NCI-H187 treated with DMSO at 0.1 percent for 48 hours (cell line): Measurements from ENCODE around the gene GABRD.

Experiments
- DNase-seq: peaks from one replicate; lab custom pipeline; 2025; lab: John Stamatoyannopoulos, UW

GABRD gene

DNA sequence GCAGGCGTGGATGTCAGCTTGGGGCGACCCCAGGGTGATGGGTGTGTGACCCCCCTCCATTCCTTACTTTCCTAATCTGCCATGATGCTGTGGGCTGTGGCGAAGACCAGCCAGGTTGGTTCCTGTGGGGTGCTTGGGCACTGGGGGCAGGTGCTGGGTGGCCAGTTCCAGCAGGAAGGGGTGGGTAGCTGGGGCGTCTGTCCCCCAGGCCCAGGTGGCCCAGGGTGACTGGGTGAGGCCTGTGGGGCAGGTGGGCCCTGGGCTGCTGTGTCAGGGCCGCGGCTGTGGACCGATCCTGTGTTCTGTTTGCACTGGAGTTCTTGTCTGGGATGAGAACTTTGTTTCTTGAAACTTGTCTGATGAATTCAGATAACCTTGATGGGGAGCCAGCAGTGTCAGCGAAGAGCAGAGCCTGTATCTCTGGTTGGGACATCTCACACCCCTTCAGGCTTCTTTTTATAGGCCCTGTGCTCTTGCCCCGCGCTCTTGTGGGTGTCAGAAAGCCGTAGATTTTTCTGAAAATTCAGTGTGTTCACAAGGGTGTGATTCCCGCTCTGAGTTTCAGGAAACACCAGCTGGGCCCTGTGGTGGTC is 34.7 kb downstream of the GABRD start:
- DNase-seq = no peak

DNA sequence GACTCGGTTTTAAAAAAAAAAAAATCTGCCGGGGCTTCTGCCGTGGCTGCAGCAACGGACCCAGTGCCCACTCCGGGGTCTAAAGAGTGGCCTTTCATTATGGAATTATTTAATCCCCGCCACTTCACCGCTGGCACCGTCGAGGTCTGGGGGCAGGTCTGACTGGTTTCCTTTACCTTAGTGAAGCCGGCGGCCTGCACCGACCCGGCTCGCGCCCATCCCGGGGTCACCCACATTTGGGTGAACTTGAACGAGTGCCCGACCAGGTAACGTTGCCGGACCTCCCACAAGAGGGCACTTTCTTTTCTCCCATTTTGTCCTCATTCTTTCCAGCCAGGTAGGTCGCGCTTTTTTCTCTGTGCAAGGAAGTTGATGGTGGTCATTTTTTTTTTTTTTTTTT is 35.4 kb downstream of the GABRD start:
- DNase-seq = no peak

DNA sequence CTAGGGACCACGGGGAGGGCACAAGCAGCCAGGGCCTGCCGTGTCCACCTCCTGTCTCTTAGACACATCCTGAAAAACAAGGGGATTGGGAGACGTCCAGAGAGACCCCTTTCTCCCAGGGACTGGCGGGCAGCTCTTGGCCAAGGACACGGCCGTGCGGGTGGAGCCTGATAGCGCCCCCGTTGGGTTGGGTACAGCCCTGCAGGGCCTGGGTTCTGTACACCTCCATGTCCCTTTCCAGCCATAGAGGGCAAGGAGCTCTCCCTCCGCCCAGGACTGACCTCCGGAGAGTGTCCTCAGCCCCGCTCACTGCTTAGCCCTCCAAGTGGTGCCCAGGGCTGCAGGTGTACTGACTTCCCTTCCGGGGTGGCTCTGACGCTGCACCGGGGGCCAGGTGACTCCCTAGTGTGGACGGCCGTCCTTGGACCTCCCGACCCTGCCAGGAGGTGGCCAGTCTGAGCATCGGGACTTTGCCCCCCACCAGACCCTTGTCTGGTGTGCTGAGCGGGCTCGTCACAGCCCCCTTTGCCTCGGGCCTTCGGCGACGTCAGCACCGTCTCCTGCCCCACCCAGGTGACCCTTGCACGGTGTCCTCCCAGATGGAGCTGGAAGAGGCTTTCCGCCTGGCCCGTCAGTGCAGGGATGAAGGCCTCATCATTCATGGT is 36.9 kb downstream of the GABRD start:
- no peak for DNase-seq

DNA sequence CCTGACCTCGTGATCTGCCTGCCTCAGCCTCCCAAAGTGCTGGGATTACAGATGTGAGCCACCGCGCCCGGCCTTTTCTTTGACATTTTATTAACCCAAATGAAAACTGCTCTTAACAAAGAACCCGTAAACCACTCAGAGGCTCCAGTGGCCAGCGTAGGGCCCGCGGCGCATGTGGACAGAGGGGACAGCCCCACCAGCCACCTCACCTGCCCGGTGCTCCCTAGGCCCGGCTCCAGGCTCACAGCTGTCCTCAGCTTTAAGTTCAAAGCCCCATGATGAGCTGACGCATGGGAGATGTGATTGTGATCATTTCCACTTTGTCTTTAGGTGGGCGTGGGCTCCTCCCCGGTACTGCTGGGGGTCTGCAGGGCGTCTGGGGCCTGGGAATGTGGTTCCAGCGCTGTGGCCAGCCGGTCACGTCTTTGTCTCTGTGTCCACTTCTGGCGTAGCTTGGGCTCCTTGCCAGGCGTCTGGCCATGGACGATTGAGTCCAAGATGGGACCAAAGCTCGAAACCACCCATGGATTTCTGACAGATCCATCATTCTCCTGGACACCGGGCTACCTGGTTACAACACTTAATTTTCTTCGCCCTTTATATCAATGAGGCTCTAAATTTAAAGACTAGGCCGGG is 37.9 kb downstream of the GABRD start:
- DNase-seq = no peak

DNA sequence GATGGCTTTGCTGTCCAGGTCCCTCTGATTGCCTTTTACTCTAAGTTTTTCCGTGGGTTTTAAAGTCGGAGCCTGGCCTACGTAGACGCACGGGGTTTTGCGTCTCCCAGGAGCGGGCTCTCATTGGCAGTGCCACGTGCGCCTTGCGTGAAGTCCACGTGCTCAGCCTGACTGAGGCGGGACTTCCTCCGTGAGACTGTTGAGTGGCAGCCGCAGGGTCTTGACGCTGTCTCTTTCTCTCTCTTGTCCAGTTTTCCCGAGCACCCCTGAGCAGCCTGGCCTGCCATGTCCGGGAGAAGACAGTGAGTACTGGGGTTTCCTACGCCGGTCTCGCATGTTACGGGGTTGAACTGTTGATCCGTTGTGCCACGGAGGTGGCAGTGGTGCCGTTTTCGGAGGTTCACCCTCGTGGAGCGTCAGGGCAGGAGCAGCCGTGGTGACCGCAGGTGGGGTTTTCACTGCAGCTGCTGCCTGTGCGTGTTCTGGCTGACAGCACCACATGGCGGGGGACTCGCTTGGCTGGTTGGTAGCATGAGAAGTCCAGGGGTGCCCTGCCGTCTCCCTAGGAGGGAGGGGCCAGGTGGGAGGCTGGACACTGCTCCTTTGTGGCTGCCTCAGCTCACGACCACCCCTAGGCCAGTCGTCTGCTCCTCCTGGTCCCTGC is 40.3 kb downstream of the GABRD start:
- DNase-seq = no peak

DNA sequence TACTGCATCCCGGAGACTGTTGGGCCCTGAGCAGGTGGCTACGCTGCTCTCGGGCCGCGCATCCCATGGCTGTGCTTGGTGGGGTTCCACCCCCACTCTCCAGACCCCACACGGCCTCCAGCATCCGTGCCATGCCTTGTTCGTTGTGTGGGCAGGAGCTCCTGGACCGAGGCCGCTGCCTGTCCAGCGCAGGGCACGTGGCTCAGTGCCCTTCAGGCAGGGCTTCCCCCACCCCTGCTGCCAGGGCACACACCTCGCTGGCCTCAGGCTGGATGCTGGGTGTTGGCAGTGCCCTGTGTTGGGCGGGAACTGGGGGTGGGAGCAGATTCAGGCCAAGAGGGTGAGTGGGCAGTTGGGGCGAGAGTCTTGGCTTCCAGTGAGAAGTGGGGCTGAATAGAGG is 40.9 kb downstream of the GABRD start:
- no peak for DNase-seq

DNA sequence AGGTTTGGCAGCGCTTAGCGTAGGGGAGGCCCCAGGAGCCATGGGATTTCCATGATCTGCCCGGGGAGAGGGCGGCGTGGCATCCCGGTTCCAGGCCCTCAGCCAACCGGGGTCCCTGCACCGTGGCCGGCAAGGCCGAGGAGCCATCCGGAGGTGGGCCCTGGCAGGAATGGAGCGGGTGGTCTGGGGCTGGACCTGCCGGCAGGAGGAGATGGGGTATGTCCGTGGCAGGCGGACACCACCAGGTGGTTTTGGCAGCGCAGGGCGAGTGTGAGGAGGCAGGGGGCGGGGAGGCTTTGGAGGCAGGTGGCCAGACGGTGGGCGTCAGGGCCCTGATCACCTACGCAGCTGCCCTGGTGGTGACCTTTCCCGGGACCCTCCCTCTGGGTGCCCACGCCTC is 41.4 kb downstream of the GABRD start:
- DNase-seq = no peak

DNA sequence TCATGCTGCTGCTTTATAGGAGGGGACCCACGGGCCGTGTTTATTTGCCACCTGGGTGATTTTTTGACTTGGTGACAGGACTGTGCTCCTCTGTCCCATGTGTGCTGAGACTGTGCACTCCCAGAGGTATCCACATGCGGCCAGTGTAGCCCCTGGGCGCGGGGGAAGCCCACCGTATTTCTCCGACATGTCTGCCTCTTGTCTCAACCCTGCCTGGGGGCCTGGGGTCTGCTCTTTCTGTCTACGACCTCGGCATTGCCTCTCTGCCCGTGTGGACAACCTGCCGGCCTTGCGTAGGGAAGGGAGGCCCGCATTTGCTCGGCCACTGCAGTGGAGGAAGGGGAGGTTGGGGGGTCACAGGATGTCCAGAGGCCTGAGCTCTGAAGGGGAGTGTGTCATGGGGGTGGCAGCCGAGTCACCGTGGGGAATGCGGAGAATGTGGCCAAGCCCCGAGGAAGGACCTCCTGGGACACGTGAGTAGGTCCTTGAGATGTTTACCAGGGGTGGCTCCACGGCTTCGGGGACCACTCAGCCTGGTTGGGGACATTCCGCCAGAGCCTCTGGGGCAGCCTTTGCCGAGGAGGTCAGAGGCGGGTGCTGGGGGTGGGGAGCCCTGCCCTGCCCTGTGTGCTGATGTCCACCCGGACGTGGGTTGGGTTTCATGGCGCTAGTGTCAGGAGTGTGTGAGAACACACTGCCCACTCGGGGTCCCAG is 42.1 kb downstream of the GABRD start:
- no peak for DNase-seq

DNA sequence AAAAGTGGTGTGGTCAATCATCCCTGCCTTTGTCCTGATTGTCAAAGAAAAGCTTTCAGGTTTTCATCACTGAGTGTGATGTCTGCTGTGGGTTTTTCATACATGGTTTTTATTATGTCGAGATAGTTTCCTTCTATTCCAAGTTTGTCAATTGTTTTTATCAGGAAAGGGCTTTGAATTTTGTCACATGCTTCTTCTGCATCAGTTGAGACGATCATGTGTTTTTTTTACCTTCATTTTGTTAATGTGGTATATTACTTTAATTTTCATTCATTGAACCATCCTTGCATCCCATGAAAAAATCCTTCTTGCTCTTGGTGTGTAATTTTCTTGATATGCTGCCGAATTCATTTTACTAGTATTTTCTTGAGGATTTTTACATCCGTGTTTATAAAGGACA is 46.6 kb downstream of the GABRD start:
- DNase-seq = no peak

DNA sequence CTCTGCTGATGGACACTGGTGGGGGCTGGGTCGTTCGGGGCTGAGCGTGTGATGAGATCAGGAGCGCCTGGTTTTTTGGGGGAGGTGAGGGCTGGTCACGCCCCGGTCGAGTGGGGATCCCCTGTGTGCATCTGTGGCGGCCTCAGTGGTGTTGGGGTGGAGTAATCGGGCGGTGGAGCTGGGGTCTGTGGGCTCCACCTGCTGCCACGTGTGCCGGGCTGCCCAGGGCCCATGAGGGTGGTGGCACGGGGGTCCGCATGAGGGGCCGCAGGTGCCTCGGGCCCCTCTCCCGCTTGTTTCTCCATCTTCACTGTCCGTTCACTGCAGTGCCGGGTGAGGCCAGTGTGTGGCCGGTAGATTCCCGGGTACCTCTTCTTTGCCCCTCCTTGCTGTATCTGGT is 48.2 kb downstream of the GABRD start:
- DNase-seq = no peak

DNA sequence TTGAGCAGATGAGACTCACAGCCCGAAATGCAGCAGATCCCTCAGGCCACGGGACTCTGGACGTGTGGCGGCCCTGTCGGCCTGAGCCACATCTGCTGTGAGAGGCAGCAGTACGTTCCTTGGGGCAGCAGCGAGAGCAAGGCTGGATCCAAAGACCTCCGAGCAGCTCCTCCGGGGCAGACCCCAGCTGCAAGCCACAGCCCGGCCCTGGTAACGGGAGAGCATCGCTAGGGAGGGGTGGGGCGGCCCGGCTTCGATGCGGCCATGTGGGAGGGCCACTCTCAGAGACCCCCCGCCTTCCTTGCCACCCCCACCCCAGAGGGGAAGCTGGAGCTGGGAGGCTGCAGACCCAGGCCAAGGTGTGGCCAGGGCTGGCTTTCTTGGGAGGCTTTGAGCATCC is 48.8 kb downstream of the GABRD start:
- no peak for DNase-seq

DNA sequence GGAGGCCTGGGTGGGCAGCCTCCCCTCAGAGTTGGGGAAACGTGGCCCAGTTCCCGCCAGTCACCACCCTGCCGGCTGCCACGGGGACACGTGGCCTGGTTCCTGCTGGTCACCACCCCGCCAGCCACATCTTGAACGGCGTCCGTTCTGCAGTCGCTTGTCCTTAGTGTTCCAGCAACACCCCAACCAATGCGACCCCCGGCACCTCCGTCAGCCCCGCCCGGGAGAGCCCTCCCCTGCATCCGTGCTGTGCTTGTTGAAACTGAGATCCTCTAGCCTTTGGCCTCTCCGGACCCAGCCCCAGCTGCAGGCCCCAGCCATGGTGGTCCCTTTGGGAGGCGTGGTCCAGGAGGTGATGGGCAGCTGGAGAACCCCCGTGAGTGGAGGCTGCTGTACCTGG is 49.8 kb downstream of the GABRD start:
- DNase-seq = no peak

DNA sequence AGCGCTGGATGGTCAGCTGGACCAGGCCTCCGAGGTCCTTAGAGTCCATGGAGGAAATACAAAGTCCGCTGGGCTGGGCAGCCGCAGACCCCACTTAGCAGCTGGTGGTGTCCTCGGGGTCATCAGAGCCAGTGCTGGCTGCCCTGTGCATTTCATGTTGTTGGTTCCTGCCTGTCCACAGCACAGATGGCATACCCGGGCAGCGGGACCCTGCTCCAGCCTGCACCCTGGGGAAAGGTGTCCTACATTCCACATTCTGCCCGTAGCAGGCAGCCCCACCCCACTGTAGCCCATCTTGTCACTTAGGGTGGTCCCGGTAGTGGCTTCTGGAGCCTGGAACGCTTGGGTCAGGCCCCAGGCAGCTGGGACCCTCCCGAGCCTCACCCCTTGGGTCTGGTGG is 50.9 kb downstream of the GABRD start:
- no peak for DNase-seq

DNA sequence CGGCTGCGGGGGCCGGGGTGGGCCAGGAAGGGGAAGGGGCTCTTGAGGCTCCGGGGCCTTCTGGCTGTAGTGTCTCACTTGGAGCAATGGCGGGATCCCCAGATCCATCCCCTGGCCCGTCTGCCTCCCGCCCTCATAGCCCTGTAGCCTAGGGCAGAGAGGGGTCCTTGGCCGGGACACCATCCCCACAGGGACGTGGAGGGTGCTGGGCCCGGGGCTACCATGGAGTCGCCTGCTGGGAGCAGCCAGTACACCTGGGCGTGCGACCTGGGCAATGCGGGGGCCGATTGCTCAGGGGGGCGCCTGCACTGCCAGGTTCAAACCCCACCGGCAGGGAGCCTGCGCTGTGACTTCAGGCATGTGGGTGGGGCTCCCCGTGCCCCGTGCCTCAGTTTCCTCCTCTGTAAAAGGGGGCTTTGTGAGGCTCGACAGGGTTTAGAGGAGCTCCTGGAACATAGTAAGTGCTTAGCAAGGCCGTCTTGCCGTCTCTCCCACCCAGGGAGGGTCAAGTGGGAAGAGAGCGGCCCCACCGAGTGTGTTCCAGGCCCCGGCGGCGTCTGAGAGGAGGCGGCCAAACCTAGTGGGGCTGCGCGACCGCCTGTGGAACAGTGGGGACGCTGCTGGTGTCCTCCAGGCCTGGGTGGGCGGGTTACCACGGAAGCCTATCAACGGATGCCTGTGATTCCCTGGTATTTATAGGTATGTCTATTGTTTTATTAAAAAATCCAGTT is 51.8 kb downstream of the GABRD start:
- no peak for DNase-seq

DNA sequence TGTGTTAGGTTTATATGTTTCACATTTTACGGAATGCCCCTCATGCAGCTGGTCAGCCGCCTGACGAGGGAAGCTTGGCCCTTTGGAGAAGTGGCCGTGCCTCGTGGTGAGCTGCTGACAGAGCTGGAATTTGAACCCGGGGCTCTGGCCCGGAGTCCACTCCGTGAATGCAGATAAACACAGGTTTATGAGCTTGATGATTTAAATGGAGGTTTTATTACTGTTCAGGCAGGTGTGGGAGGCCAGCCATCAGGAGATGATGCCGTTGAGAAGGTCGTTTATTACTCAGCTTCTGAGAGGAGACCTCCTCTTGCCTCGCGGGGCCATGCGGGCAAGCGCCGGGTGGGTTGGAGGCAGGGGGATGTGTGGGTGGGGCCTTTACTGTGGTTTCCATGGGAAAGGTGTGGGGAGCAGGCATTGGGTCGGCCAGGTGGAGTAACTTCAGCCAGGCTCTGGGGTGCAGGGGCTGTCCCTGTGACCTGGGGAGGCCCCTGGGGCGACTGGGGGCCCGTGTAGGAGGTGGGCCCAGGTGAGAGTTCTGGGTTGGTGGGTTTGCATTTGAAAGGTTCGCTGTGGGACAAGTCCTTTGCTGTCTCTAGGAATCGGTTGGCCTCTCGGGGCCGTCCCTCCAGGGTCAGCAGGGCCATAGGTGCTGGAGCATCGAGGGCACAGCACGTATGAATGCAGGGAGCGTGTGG is 53.1 kb downstream of the GABRD start:
- DNase-seq = no peak

DNA sequence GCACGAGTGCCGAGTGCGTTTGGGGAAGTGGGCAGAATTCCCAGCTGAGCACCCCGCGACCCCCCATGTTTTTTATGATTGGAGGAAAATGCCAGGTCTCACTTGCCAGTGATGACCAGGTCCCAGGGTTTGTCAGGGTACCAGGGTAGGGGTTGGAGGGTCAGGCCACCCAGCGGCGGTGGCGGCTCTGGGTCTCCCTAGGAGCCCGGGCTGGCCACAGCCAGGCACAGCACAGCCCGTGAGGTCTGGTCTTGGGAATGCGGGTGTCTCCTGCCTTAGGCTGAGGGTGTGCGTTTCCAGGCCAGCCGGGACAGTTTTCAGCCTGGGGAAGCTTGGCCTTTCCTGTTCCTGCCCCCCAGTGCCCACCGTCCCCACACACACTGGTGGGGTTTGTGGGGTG is 53.7 kb downstream of the GABRD start:
- DNase-seq = no peak

DNA sequence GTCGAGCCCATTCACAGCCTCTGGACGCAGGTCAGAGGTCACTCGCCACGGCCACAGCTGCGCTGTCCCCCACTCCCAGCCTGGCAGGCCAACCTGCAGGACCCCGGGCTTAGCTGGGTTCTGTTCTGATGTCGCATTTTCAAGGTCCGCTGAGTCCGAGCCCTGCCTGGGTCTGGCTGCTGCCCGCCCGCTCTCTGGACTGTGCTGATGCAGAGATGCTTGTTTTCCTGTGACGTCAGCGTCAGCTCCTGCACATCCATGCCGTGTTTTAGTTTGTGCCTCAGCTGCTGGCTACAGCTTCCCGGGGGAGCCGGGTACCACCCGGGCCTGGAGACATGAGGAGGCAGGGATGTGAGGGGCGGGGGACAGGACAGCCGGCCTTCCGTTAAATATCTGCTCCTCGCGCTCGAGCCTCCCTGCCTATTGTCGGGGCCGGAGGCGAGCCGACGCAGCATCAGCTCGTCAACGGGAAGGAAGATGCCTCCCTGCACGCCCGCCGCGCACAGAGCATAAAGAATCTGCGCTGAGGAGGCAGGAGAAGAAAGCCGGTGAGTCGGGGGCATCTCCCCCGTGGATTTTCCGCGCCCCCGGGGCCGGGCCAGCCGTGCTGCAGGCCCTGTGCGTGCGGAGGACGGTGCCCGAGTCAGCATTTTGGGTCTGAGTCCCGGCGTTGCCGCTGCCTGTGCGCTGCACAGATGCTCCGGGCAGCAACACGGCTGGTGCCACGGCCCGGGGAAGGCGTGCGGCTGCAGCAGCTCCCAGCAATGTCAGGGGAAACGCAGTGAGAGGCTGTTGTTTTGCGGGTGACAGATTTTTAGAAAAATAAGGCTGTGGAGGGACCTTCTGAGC is 54.5 kb downstream of the GABRD start:
- no peak for DNase-seq

DNA sequence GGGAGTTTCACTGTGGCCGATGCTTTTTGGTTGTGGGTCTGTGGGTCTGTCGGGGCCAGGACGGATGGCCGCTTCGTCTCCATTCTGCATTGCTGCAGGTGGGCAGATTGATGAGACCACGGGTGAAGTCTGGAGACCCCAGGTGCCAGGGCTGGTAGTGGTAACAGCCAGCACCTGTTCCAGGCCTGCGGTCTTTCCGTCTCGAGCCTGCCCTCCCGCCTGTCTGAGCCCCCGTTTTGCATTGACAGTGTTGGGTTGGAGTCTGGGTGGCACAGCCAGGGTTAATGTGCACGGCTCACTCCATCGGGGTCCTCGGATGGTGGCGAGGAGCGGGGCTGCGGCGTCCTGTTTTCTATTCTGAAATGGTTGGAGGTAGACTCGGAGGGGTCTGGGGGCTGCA is 55.3 kb downstream of the GABRD start:
- no peak for DNase-seq

DNA sequence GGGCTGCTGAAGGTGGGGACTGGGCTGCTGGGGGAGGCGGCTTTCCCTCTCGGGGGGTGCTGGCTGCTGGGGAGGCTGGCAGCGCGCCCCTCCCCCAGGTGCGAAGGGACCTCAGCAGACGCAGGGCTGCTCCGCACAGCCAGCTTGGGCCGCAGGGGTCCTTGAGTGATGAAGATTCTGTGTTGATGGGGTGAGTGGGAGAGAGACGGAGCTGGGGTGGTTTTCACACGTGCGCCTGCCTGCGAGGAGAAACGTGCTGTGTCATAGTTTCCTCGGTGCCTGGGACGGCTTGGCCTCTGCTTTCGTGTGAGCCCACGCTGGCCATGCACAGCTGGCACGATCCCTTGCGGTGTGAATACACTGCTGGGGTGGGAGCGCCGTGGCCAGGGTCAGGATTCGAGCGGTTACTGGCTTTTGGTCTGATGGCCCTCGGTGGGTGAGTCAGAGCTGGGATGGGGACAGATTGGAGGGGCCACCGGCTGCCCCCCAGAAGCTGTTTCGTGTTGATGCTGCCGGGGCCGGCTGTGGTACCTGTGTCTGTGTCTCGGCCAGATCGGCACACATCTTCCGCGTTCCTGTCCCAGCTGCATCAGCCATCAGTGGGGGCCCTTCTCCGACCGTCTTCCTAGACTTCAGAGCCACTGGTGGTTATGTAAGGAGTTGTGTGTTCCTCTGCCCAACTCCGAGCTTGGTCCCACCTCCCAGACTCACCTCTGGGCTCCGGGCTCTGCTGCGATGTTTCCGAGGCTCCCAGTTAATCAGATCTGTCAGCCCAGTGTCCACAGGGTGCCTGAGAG is 56.0 kb downstream of the GABRD start:
- DNase-seq = no peak

DNA sequence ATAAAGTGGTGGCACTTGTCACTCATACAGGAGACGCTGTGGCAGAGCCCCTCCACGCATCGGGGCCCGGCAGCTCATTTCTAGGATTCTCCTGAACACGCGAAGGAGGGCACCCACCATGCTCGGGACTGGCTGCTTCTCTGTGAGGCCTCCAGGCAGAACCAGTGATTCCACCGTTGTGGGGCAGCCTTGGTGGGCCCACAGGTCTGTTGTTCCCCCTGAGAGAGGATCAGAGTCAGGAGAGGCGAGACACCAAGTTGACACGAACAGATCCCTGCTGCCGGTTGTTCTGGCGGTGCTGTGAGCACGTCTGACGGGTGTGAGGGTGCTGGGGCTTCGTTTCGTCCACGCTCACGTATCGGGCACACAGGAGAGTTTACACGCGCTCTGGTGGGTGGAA is 57.7 kb downstream of the GABRD start:
- DNase-seq = no peak
